ENCODE data around the gene PDCD1LG2. TPM values are rescaled to one million over a fixed set of nuclear protein-coding genes. Genes with fewer than 3 reads are reported as not detected.

Gene PDCD1LG2
- total RNA-seq, 2 donors from 2014 or later: 1.4 TPM; not detected in 1

DNA sequence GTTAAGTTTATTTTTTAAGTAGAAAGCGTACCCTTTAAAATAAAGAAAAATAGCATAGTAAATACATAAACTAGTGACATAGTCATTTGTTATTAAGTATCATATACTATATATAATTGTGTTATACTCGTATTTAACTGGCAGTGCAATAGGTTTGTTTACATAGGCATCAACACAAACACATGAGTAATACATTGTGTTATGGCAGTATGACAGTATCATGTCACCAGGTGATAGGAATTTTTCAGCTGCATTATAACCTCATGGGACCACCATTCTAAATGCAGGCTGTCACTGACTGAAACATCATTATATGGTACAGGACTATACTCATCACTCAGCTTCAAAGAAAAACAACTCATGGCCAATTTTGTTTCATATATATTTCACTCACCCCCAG lies 110.2 kb downstream of the PDCD1LG2 start:
- no peak for TF ChIP-seq POLR2AphosphoS5 (IDR thresholded peaks at IDR 0.05)
- TF ChIP-seq POLR2A (IDR thresholded peaks at IDR 0.05): no peak
- TF ChIP-seq, protein P1, sequence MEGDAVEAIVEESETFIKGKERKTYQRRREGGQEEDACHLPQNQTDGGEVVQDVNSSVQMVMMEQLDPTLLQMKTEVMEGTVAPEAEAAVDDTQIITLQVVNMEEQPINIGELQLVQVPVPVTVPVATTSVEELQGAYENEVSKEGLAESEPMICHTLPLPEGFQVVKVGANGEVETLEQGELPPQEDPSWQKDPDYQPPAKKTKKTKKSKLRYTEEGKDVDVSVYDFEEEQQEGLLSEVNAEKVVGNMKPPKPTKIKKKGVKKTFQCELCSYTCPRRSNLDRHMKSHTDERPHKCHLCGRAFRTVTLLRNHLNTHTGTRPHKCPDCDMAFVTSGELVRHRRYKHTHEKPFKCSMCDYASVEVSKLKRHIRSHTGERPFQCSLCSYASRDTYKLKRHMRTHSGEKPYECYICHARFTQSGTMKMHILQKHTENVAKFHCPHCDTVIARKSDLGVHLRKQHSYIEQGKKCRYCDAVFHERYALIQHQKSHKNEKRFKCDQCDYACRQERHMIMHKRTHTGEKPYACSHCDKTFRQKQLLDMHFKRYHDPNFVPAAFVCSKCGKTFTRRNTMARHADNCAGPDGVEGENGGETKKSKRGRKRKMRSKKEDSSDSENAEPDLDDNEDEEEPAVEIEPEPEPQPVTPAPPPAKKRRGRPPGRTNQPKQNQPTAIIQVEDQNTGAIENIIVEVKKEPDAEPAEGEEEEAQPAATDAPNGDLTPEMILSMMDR (IDR thresholded peaks at IDR 0.05): no peak
- no peaks in the 10 kb centered on the region for H3K36me3 ChIP-seq
- no peaks in the 10 kb centered on the region for H3K9me3 ChIP-seq
- no peak overlapping the region for H3K4me3 ChIP-seq
- no peaks in the 10 kb centered on the region for H3K27me3 ChIP-seq (replicated peaks; ENCODE audit: insufficient read depth)
- intact Hi-C loops (cut with DNase I): loop anchor here (10.0 kb wide), 2 partner anchors 794 to 946 kb away; partner anchors contain the start of genes CDC37L1 and UHRF2
- no peak overlapping the region for H3K27ac ChIP-seq
- WGBS: 84% methylated on average over 2 of the region's 2 CpGs
- DNase-seq (ENCODE audit: low spot score): no peak
- H3K4me1 ChIP-seq (replicated peaks): no peaks in the 10 kb centered on the region

Other genes starting within 250 kb of the PDCD1LG2 start
- 1 to 10 TPM; 2.3 to 2.5 TPM for gene RLN2, start 205.8 kb upstream of the PDCD1LG2 start, total RNA-seq
- gene RLN1, start 170.7 kb upstream of the PDCD1LG2 start, total RNA-seq: 100 to 1,000 TPM in 1 of 2 donors, 1 to 10 TPM in 1; 1.1 to 105 TPM
- 10 to 100 TPM; 10.4 to 49.6 TPM for gene PLGRKT, start 72.6 kb upstream of the PDCD1LG2 start, total RNA-seq
- gene CD274, start 60.0 kb upstream of the PDCD1LG2 start, total RNA-seq: 1 to 10 TPM in 1 of 2 donors, under 1 TPM in 1; 0.82 to 1.9 TPM
- 10 to 100 TPM; 18.0 to 49.8 TPM for gene RIC1, start 118.6 kb downstream of the PDCD1LG2 start, total RNA-seq